SK-N-SH (cell line): ENCODE measurements around the gene PDIA5. TPM values are rescaled to one million over a fixed set of nuclear protein-coding genes. Genes with fewer than 3 reads are reported as not detected.

Experiments used
- CTCF ChIA-PET: fragments of 300-600, 350-600 bp; formaldehyde crosslinking; extraction: SDS; loops from one replicate; lab custom pipeline; 2021; lab: Yijun Ruan, JAX
- POLR2A ChIA-PET: fragments of 350-600 bp; sonication (Branson Sonifier 250); formaldehyde crosslinking; extraction: SDS; loops from one replicate; lab custom pipeline; 2020; ENCODE audit warnings: antibody characterized with exemption, inconsistent platforms; lab: Yijun Ruan, JAX
- DNase-seq: peaks from one replicate; pipeline ENCODE4 v3.0.0; 2012
- H2AFZ ChIP-seq: fragments of 200-600 bp; sonication (generic); 2 replicates; pipeline ENCODE4 v1.8.1; 2016; ENCODE audit warnings: antibody characterized with exemption, mild to moderate bottlenecking, low read depth
- H3F3A ChIP-seq: fragments of 200-600 bp; sonication (generic); replicated peaks from 2 replicates; pipeline ENCODE3; 2016; ENCODE audit warnings: antibody characterized with exemption, mild to moderate bottlenecking; ENCODE audit not compliant: insufficient read depth
- H3K27ac ChIP-seq, 2 experiments: fragments of 200-500 bp in 1 of 2; fragments of 200-600 bp in 1 of 2; sonication (Bioruptor generic) in 1 of 2; sonication (generic), shearing (Covaris generic) in 1 of 2; 2 replicates each; pipeline versions ENCODE4 v1.5.1 to v1.6.1; 2014 to 2016; ENCODE audit warnings: low read depth in 2 of 2, inconsistent platforms in 1 of 2, low read length in 1 of 2, mild to moderate bottlenecking in 1 of 2, mixed read lengths in 1 of 2
- H3K27me3 ChIP-seq: fragments of 200-600 bp; sonication (generic), shearing (Covaris generic); 2 replicates; pipeline ENCODE4 v1.6.1; 2016; ENCODE audit warnings: mixed run types; ENCODE audit not compliant: insufficient read depth
- H3K36me3 ChIP-seq, 2 experiments: fragments of 200-500 bp in 1 of 2; fragments of 200-600 bp in 1 of 2; sonication (Bioruptor generic) in 1 of 2; sonication (generic) in 1 of 2; replicated peaks in 1 of 2; 2 replicates each; pipeline versions ENCODE3 to v1.5.1; 2014 to 2016; ENCODE audit warnings: low read length in 1 of 2, mild to moderate bottlenecking in 1 of 2; ENCODE audit not compliant: insufficient read depth in 2 of 2, control insufficient read depth in 1 of 2
- H3K4me1 ChIP-seq, 2 experiments: fragments of 200-500 bp in 1 of 2; fragments of 200-600 bp in 1 of 2; sonication (Bioruptor generic) in 1 of 2; sonication (generic), shearing (Covaris generic) in 1 of 2; 2 replicates each; pipeline versions ENCODE4 v1.5.1 to v1.6.1; 2014 to 2016; ENCODE audit warnings: low read depth in 1 of 2, low read length in 1 of 2, mixed run types in 1 of 2; ENCODE audit not compliant: insufficient read depth in 2 of 2, control insufficient read depth in 1 of 2
- H3K4me2 ChIP-seq: fragments of 200-600 bp; sonication (generic), shearing (Covaris generic); 2 replicates; pipeline ENCODE4 v1.6.1; 2017; ENCODE audit warnings: mixed run types
- H3K4me3 ChIP-seq, 2 experiments: fragments of 200-500 bp in 1 of 2; fragments of 200-600 bp in 1 of 2; sonication (Bioruptor generic) in 1 of 2; sonication (generic), shearing (Covaris generic) in 1 of 2; 2 replicates each; pipeline versions ENCODE4 v1.5.1 to v1.8.1; 2014 to 2016; ENCODE audit warnings: low read depth in 2 of 2, inconsistent platforms in 1 of 2, low read length in 1 of 2, mild to moderate bottlenecking in 1 of 2, mixed read lengths in 1 of 2, moderate library complexity in 1 of 2
- H3K79me2 ChIP-seq: fragments of 200-600 bp; sonication (generic); 2 replicates; pipeline ENCODE4 v1.8.1; 2017; ENCODE audit warnings: mild to moderate bottlenecking; ENCODE audit not compliant: insufficient read depth
- H3K9ac ChIP-seq: fragments of 200-600 bp; sonication (generic); 2 replicates; pipeline ENCODE4 v1.6.1; 2017; ENCODE audit warnings: mixed run types
- H3K9me2 ChIP-seq: fragments of 200-600 bp; sonication (generic); 2 replicates; pipeline ENCODE4 v1.6.1; 2017; ENCODE audit warnings: mixed run types
- H3K9me3 ChIP-seq: fragments of 200-600 bp; sonication (generic); 2 replicates; pipeline ENCODE4 v1.6.1; 2017; ENCODE audit warnings: mixed run types, mild to moderate bottlenecking, moderate library complexity
- H4K20me1 ChIP-seq: fragments of 200-600 bp; sonication (generic); 2 replicates; pipeline ENCODE4 v1.6.1; 2017; ENCODE audit warnings: mild to moderate bottlenecking, mixed run types; ENCODE audit not compliant: insufficient read depth
- ELF1 ChIP-seq: IDR thresholded peaks from 2 replicates; pipeline ENCODE4 v1.4.0; 2012
- EP300 ChIP-seq, 2 experiments: IDR thresholded peaks; 2 replicates each; pipeline versions ENCODE4 v1.4.0 to v1.6.1; 2012; ENCODE audit warnings: borderline replicate concordance in 1 of 2, low read depth in 1 of 2, low read length in 1 of 2
- FOXJ3 ChIP-seq: sonication (generic); formaldehyde crosslinking; IDR thresholded peaks from 2 replicates; pipeline ENCODE4 v1.5.1; 2020; ENCODE audit warnings: mild to moderate bottlenecking, missing genetic modification reagents
- FOXM1 ChIP-seq: IDR thresholded peaks from 2 replicates; pipeline ENCODE4 v1.4.0; 2012; ENCODE audit warnings: low read depth, mild to moderate bottlenecking
- GATA2 ChIP-seq: sonication (generic); formaldehyde crosslinking; IDR thresholded peaks from 2 replicates; pipeline ENCODE4 v1.5.0; 2020; ENCODE audit warnings: mild to moderate bottlenecking, missing genetic modification reagents
- IRF3 ChIP-seq: fragments of 150-350 bp; IDR thresholded peaks from 2 replicates; pipeline ENCODE4 v1.6.1; 2016; ENCODE audit warnings: mild to moderate bottlenecking, low read depth, low read length
- JUND ChIP-seq: IDR thresholded peaks from 2 replicates; pipeline ENCODE4 v1.4.0; 2012
- MAX ChIP-seq: IDR thresholded peaks from 2 replicates; pipeline ENCODE4 v1.4.0; 2012; ENCODE audit warnings: low read depth
- NFIC ChIP-seq: IDR thresholded peaks from 2 replicates; pipeline ENCODE4 v1.4.0; 2012; ENCODE audit warnings: borderline replicate concordance
- POLR2AphosphoS5 ChIP-seq: IDR thresholded peaks from 2 replicates; pipeline ENCODE4 v1.6.1; 2012; ENCODE audit warnings: low read depth, low read length
- RCOR1 ChIP-seq: fragments of 150-350 bp; IDR thresholded peaks from 2 replicates; pipeline ENCODE4 v1.6.1; 2017; ENCODE audit warnings: antibody characterized with exemption, low read length
- RXRA ChIP-seq: IDR thresholded peaks from 2 replicates; pipeline ENCODE4 v1.4.0; 2012; ENCODE audit warnings: low read depth, mild to moderate bottlenecking, borderline replicate concordance
- SIN3A ChIP-seq: IDR thresholded peaks from 2 replicates; pipeline ENCODE4 v1.6.1; 2012; ENCODE audit warnings: low read depth, mild to moderate bottlenecking, low read length, moderate library complexity, borderline replicate concordance
- TCF12 ChIP-seq: IDR thresholded peaks from 2 replicates; pipeline ENCODE4 v1.4.0; 2012
- YY1 ChIP-seq: IDR thresholded peaks from 2 replicates; pipeline ENCODE4 v1.4.0; 2012; ENCODE audit warnings: low read depth, mild to moderate bottlenecking
- WGBS: methylation state at CpG from one replicate; pipeline ENCODE4 v1.1.6; 2017; ENCODE audit warnings: low lambda C conversion rate; 5-methylcytosine and 5-hydroxymethylcytosine counted together
- polyA plus RNA-seq, 3 experiments: library from polyadenylated mRNA; depleted of rRNA; stranded (reverse); fragments of >200 nt; gene quantifications; 2 replicates each; pipeline ENCODE4 v1.2.3, GENCODE V29; 2012
- TF ChIP-seq, protein P1 (sequence below): IDR thresholded peaks from 2 replicates; pipeline ENCODE4 v1.6.1; 2012; ENCODE audit warnings: mild to moderate bottlenecking, low read depth, low read length, moderate library complexity
- TF ChIP-seq, protein P2 (sequence below): fragments of 150-350 bp; IDR thresholded peaks from 2 replicates; pipeline ENCODE4 v1.6.1; 2017; ENCODE audit warnings: antibody characterized with exemption, low read length, low read depth, borderline replicate concordance

The PDIA5 gene
- polyA plus RNA-seq, 1 of the 3 experiments (the other 2 are of a cell fraction), result 28.6 TPM

GRCh38 chr3:123119388-123119787 lies 52.6 kb downstream of the PDIA5 start:
- Histone ChIP-seq H3K79me2 (no peaks in the 10 kb centered on the region), H3K4me2 (no peak overlapping the region), H3K27ac (no peak overlapping the region), H3K36me3 (peaks cover 9 to 44% of the 10 kb centered on the region in 2 experiments), H3K4me3 (no peak overlapping the region), H3K27me3 (no peaks in the 10 kb centered on the region), H3K9me2 (no peaks in the 10 kb centered on the region), H3F3A (no peaks in the 10 kb centered on the region), H3K9ac (no peak overlapping the region), H3K4me1 (peaks cover 4 to 19% of the 10 kb centered on the region in 2 experiments; a peak in 1 of 4 replicates), H2AFZ (no peak overlapping the region), H4K20me1 (no peaks in the 10 kb centered on the region), H3K9me3 (no peaks in the 10 kb centered on the region)
- CTCF ChIA-PET, result interaction anchor here (1.0 to 1.6 kb wide), 6 partner anchors 12 to 371 kb away, joined by 3 to 5 read pairs (median 4); no protein-coding TSS in a partner anchor
- POLR2A ChIA-PET, result no interaction called here
- TF ChIP-seq, protein P1, sequence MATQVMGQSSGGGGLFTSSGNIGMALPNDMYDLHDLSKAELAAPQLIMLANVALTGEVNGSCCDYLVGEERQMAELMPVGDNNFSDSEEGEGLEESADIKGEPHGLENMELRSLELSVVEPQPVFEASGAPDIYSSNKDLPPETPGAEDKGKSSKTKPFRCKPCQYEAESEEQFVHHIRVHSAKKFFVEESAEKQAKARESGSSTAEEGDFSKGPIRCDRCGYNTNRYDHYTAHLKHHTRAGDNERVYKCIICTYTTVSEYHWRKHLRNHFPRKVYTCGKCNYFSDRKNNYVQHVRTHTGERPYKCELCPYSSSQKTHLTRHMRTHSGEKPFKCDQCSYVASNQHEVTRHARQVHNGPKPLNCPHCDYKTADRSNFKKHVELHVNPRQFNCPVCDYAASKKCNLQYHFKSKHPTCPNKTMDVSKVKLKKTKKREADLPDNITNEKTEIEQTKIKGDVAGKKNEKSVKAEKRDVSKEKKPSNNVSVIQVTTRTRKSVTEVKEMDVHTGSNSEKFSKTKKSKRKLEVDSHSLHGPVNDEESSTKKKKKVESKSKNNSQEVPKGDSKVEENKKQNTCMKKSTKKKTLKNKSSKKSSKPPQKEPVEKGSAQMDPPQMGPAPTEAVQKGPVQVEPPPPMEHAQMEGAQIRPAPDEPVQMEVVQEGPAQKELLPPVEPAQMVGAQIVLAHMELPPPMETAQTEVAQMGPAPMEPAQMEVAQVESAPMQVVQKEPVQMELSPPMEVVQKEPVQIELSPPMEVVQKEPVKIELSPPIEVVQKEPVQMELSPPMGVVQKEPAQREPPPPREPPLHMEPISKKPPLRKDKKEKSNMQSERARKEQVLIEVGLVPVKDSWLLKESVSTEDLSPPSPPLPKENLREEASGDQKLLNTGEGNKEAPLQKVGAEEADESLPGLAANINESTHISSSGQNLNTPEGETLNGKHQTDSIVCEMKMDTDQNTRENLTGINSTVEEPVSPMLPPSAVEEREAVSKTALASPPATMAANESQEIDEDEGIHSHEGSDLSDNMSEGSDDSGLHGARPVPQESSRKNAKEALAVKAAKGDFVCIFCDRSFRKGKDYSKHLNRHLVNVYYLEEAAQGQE, result no peak
- TF ChIP-seq POLR2AphosphoS5 (no peak), FOXM1 (no peak)
- no peak for DNase-seq
- WGBS, result 98% methylated on average over 4 of the region's 4 CpGs

DNA sequence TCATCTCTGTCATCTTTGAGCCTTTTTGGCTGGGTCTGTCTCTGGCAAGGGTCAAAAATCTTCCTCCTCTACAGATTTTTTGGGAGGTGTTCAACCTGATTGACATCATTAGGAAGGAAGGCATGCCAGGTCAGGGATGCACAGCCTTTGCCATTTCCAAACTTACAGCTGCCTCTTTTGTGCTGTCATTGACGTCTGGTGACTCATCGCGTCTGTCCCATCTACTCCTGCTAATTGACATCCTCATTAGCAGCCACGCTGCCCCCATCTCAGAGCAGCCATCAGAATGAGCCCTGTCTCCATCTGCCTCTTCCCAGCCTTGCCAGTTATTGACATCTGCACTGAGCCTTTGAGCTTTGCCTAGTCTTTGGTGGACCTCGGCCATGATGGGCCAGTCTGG lies 53.0 kb downstream of the PDIA5 start:
- Histone ChIP-seq H3K4me3 (no peak overlapping the region), H4K20me1 (no peaks in the 10 kb centered on the region), H3K4me1 (peaks cover 4 to 19% of the 10 kb centered on the region in 2 experiments; a peak in 1 of 4 replicates), H3K79me2 (no peaks in the 10 kb centered on the region), H3K9me3 (no peaks in the 10 kb centered on the region), H3K9me2 (no peaks in the 10 kb centered on the region), H3K9ac (no peak overlapping the region), H3F3A (no peaks in the 10 kb centered on the region), H3K27ac (no peak overlapping the region), H2AFZ (no peak overlapping the region), H3K36me3 (peaks cover 9 to 45% of the 10 kb centered on the region in 2 experiments), H3K27me3 (no peaks in the 10 kb centered on the region), H3K4me2 (no peak overlapping the region)
- 83% methylated on average over 5 of the region's 5 CpGs for WGBS
- CTCF ChIA-PET, result interaction anchor here (1.0 to 1.6 kb wide), 4 partner anchors 13 to 178 kb away, joined by 3 to 5 read pairs (median 4); no protein-coding TSS in a partner anchor
- DNase-seq, result no peak
- POLR2A ChIA-PET, result no interaction called here
- TF ChIP-seq TCF12 (no peak), JUND (no peak), IRF3 (no peak), FOXM1 (no peak), RXRA (no peak), EP300 (IDR thresholded peaks at IDR 0.05; ENCODE audit: borderline replicate concordance in 1 of 2, low read depth in 1 of 2, low read length in 1 of 2) (no peak), NFIC (no peak), GATA2 (no peak), MAX (no peak), YY1 (no peak), FOXJ3 (CRISPR knock-in tag) (no peak), RCOR1 (no peak), ELF1 (no peak), SIN3A (no peak)
- TF ChIP-seq, protein P2, sequence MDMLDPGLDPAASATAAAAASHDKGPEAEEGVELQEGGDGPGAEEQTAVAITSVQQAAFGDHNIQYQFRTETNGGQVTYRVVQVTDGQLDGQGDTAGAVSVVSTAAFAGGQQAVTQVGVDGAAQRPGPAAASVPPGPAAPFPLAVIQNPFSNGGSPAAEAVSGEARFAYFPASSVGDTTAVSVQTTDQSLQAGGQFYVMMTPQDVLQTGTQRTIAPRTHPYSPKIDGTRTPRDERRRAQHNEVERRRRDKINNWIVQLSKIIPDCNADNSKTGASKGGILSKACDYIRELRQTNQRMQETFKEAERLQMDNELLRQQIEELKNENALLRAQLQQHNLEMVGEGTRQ, result no peak
